Measurements from ENCODE around the gene TTYH3.

- TF ChIP-seq POLR2AphosphoS5 (IDR thresholded peaks at IDR 0.05) (no peak), CTCF (IDR thresholded peaks at IDR 0.05) (no peak), POLR2A (IDR thresholded peaks at IDR 0.05) (no peak), EP300 (IDR thresholded peaks at IDR 0.05) (no peak)
These were observed 20.4 kb upstream of the TTYH3 start for GRCh38 chr7:2611401-2611800.

Measured in suprapubic skin (tissue), 4 donors.